ENCODE measurements around the gene CACNA2D2. TPM values are rescaled to one million over a fixed set of nuclear protein-coding genes. Genes with fewer than 3 reads are reported as not detected.

CACNA2D2 gene
- total and polyA plus RNA-seq, 2 of the 4 experiments (the other 2 are of a cell fraction): 0.15 TPM; not detected in 1

GRCh38 chr3:50525987-50526386, 22.6 kb upstream of the CACNA2D2 start:
- Histone ChIP-seq H3K9me1 (ENCODE audit: insufficient read depth, low read length) (no peaks in the 10 kb centered on the region), H3K56ac (ENCODE audit: extremely low read depth, insufficient read depth, low read length) (no peak overlapping the region), H3K23ac (ENCODE audit: low read depth, low read length) (no peak overlapping the region), H3K27ac (ENCODE audit: insufficient read depth, low read length) (no peak overlapping the region), H3K27me3 (ENCODE audit: control insufficient read depth, insufficient read depth, low read length) (peaks cover 67% of the 10 kb centered on the region), H3K9ac (ENCODE audit: low read depth, low read length) (no peak overlapping the region), H4K91ac (ENCODE audit: insufficient read depth, low read depth, low read length) (no peak overlapping the region), H3K4me2 (ENCODE audit: low read depth, low read length) (no peak overlapping the region), H3K79me1 (ENCODE audit: low read depth in 1 of 2, low read length in 2 of 2) (no peaks in the 10 kb centered on the region), H2BK120ac (ENCODE audit: low read depth, low read length) (no peak overlapping the region), H4K20me1 (ENCODE audit: insufficient read depth, low read length) (no peaks in the 10 kb centered on the region), H3K4ac (ENCODE audit: low read depth, low read length) (no peak overlapping the region), H3K4me1 (ENCODE audit: control insufficient read depth, insufficient read depth, low read length) (no peaks in the 10 kb centered on the region), H3K9me3 (ENCODE audit: control insufficient read depth, insufficient read depth, low read length) (no peaks in the 10 kb centered on the region), H2BK20ac (ENCODE audit: low read depth, low read length) (no peak overlapping the region), H3K14ac (replicated peaks; ENCODE audit: low read depth, low read length) (no peak overlapping the region), H3K18ac (ENCODE audit: low read depth, low read length) (no peak overlapping the region), H2BK15ac (ENCODE audit: low read depth, low read length) (no peak overlapping the region), H4K5ac (ENCODE audit: low read depth, low read length) (no peak overlapping the region), H2AK9ac (replicated peaks; ENCODE audit: low read depth, low read length, poor library complexity) (no peak overlapping the region), H3K36me3 (ENCODE audit: control insufficient read depth, insufficient read depth, low read length) (no peaks in the 10 kb centered on the region), H3K4me3 (ENCODE audit: insufficient read depth, low read depth, low read length) (no peak overlapping the region), H2BK5ac (ENCODE audit: low read depth, low read length, poor library complexity, severe bottlenecking) (no peak overlapping the region), H2AFZ (replicated peaks; ENCODE audit: low read length, poor library complexity) (no peak overlapping the region), H2AK5ac (ENCODE audit: low read depth, low read length) (no peak overlapping the region), H4K8ac (ENCODE audit: low read depth in 2 of 2, low read length in 2 of 2) (no peak overlapping the region)
- ChIA-PET CTCF (no interaction called here), POLR2A (ENCODE audit: unreplicated experiment) (no interaction called here)
- dilution Hi-C loops (cut with HindIII; ENCODE audit: low sequenced_read_pairs, unreplicated experiment) (no loop called here), intact Hi-C loops (cut with micrococcal nuclease) (no loop called here), in situ Hi-C loops (cut with MboI; ENCODE audit: low sequenced_read_pairs) (no loop called here)
- DNase-seq: peak; percentile 30
- ATAC-seq (ENCODE audit: low read depth): peak; percentile 72
- TF ChIP-seq, protein P1, sequence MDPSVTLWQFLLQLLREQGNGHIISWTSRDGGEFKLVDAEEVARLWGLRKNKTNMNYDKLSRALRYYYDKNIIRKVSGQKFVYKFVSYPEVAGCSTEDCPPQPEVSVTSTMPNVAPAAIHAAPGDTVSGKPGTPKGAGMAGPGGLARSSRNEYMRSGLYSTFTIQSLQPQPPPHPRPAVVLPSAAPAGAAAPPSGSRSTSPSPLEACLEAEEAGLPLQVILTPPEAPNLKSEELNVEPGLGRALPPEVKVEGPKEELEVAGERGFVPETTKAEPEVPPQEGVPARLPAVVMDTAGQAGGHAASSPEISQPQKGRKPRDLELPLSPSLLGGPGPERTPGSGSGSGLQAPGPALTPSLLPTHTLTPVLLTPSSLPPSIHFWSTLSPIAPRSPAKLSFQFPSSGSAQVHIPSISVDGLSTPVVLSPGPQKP (IDR thresholded peaks at IDR 0.05; ENCODE audit: borderline replicate concordance, low read depth, low read length): no peak
- no peak for TF ChIP-seq RFX5 (IDR thresholded peaks at IDR 0.05; ENCODE audit: low read depth, low read length)
- TF ChIP-seq NFE2L2 (IDR thresholded peaks at IDR 0.05; ENCODE audit: low read depth, low read length): no peak
- TF ChIP-seq, protein P2, sequence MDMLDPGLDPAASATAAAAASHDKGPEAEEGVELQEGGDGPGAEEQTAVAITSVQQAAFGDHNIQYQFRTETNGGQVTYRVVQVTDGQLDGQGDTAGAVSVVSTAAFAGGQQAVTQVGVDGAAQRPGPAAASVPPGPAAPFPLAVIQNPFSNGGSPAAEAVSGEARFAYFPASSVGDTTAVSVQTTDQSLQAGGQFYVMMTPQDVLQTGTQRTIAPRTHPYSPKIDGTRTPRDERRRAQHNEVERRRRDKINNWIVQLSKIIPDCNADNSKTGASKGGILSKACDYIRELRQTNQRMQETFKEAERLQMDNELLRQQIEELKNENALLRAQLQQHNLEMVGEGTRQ (IDR thresholded peaks at IDR 0.05; ENCODE audit: low read depth, low read length): peak; percentile 57; the same call in 1 of the 2 replicates
- no peak for TF ChIP-seq BHLHE40 (IDR thresholded peaks at IDR 0.05; ENCODE audit: low read depth, low read length)
- peak; percentile 95 for TF ChIP-seq MXI1 (IDR thresholded peaks at IDR 0.05; ENCODE audit: borderline replicate concordance, low read depth, low read length)
- TF ChIP-seq MAFK (IDR thresholded peaks at IDR 0.05; ENCODE audit: low read depth, low read length): peak; percentile 29; the same call in 1 of the 2 replicates
- no TSS peak for BruUV-seq (replicated peaks)
- 20% methylated on average over 1 of the region's 6 CpGs; no CpG with 5 or more reads in 1 of the 2 experiments for whole genome bisulfite sequencing, 2 experiments (ENCODE audit: extremely low coverage in 2 of 2, insufficient read length in 1 of 2)
